H9 (cell line): ENCODE data around the gene FNDC3A. TPM values are rescaled to one million over a fixed set of nuclear protein-coding genes. Genes with fewer than 3 reads are reported as not detected.

ENCODE experiments used
- DNase-seq: peaks from one replicate; pipeline ENCODE4 v3.0.0-alpha.2; 2017
- H2AFZ ChIP-seq: one replicate; pipeline ENCODE4 v1.6.1; 2013; ENCODE audit warnings: mild to moderate bottlenecking, low read length, control low read depth, moderate library complexity
- H2AK5ac ChIP-seq: 2 replicates; pipeline ENCODE4 v1.6.1; 2013; ENCODE audit warnings: low read length, control low read depth, mixed read lengths; ENCODE audit not compliant: insufficient read length
- H2BK120ac ChIP-seq: one replicate; pipeline ENCODE4 v1.6.1; 2013; ENCODE audit warnings: low read depth, mild to moderate bottlenecking, low read length, control low read depth, inconsistent platforms; ENCODE audit not compliant: poor library complexity, severe bottlenecking
- H2BK12ac ChIP-seq: 2 replicates; pipeline ENCODE4 v1.6.1; 2013; ENCODE audit warnings: low read length, control low read depth, mixed read lengths, low read depth; ENCODE audit not compliant: insufficient read length
- H2BK15ac ChIP-seq: 2 replicates; pipeline ENCODE4 v1.6.1; 2013; ENCODE audit warnings: low read depth, low read length, control low read depth
- H2BK20ac ChIP-seq: one replicate; pipeline ENCODE4 v1.6.1; 2013; ENCODE audit warnings: low read depth, mild to moderate bottlenecking, low read length, control low read depth, inconsistent platforms; ENCODE audit not compliant: poor library complexity, severe bottlenecking
- H2BK5ac ChIP-seq: 2 replicates; pipeline ENCODE4 v1.6.1; 2013; ENCODE audit warnings: low read length, control low read depth, mixed read lengths; ENCODE audit not compliant: insufficient read length
- H3K14ac ChIP-seq: 2 replicates; pipeline ENCODE4 v1.6.1; 2013; ENCODE audit warnings: low read length, control low read depth; ENCODE audit not compliant: insufficient read depth
- H3K18ac ChIP-seq: 2 replicates; pipeline ENCODE4 v1.6.1; 2013; ENCODE audit warnings: low read depth, mild to moderate bottlenecking, mixed read lengths, low read length, control low read depth; ENCODE audit not compliant: insufficient read length
- H3K23ac ChIP-seq: 2 replicates; pipeline ENCODE4 v1.6.1; 2013; ENCODE audit warnings: low read length, control low read depth, mixed read lengths, low read depth; ENCODE audit not compliant: insufficient read length
- H3K23me2 ChIP-seq: 2 replicates; pipeline ENCODE4 v1.6.1; 2013; ENCODE audit warnings: low read depth, mild to moderate bottlenecking, mixed read lengths, low read length, control low read depth; ENCODE audit not compliant: insufficient read length, poor library complexity, severe bottlenecking
- H3K27ac ChIP-seq: 2 replicates; pipeline ENCODE4 v1.5.1; 2013; ENCODE audit warnings: low read length, control low read depth, mixed read lengths, low read depth; ENCODE audit not compliant: insufficient read length
- H3K27me3 ChIP-seq: 2 replicates; pipeline ENCODE4 v1.6.1; 2013; ENCODE audit warnings: low read length, control low read depth, inconsistent platforms; ENCODE audit not compliant: insufficient read depth
- H3K4ac ChIP-seq: 2 replicates; pipeline ENCODE4 v1.6.1; 2013; ENCODE audit warnings: low read depth, mild to moderate bottlenecking, control low read depth, inconsistent platforms, low read length, moderate library complexity
- H3K4me1 ChIP-seq: 2 replicates; pipeline ENCODE4 v1.6.1; 2013; ENCODE audit warnings: low read length, control low read depth, inconsistent platforms; ENCODE audit not compliant: insufficient read depth
- H3K4me2 ChIP-seq: 2 replicates; pipeline ENCODE4 v1.6.1; 2013; ENCODE audit warnings: low read length, control low read depth, mixed read lengths; ENCODE audit not compliant: insufficient read length, insufficient read depth
- H3K56ac ChIP-seq: 2 replicates; pipeline ENCODE4 v1.6.1; 2013; ENCODE audit warnings: low read depth, mild to moderate bottlenecking, mixed read lengths, low read length, control low read depth; ENCODE audit not compliant: insufficient read length
- H3K79me1 ChIP-seq: 2 replicates; pipeline ENCODE4 v1.6.1; 2013; ENCODE audit warnings: low read depth, mild to moderate bottlenecking, moderate library complexity, low read length, control low read depth, inconsistent platforms; ENCODE audit not compliant: insufficient read depth, poor library complexity, severe bottlenecking
- H3K79me2 ChIP-seq: 2 replicates; pipeline ENCODE4 v1.6.1; 2013; ENCODE audit warnings: low read length, control low read depth, inconsistent platforms; ENCODE audit not compliant: insufficient read depth
- H3K9ac ChIP-seq: 2 replicates; pipeline ENCODE4 v1.6.1; 2013; ENCODE audit warnings: low read length, control low read depth, mixed read lengths; ENCODE audit not compliant: insufficient read length; ENCODE audit errors: extremely low read depth
- H3K9me3 ChIP-seq: one replicate; pipeline ENCODE4 v1.6.1; 2013; ENCODE audit warnings: low read depth, low read length, inconsistent platforms; ENCODE audit not compliant: control insufficient read depth
- H3T11ph ChIP-seq: one replicate; pipeline ENCODE4 v1.6.1; 2013; ENCODE audit warnings: mild to moderate bottlenecking, low read length, control low read depth, inconsistent platforms
- H4K20me1 ChIP-seq: one replicate; pipeline ENCODE4 v1.6.1; 2013; ENCODE audit not compliant: control insufficient read depth, insufficient read length, insufficient read depth
- H4K5ac ChIP-seq: 2 replicates; pipeline ENCODE4 v1.6.1; 2013; ENCODE audit warnings: low read depth, mild to moderate bottlenecking, mixed read lengths, low read length, control low read depth; ENCODE audit not compliant: insufficient read length
- H4K8ac ChIP-seq: replicated peaks from 2 replicates; pipeline ENCODE4 v1.6.1; 2013; ENCODE audit warnings: low read length, control low read depth, mixed read lengths, low read depth; ENCODE audit not compliant: insufficient read length
- H4K91ac ChIP-seq: 2 replicates; pipeline ENCODE4 v1.6.1; 2013; ENCODE audit warnings: low read depth, mild to moderate bottlenecking, moderate library complexity, mixed read lengths, low read length, control low read depth; ENCODE audit not compliant: insufficient read length
- H3K27ac Mint-ChIP-seq, 3 experiments: 2 replicates in 2 of 3; 3 replicates in 1 of 3; pipeline ENCODE4 v1.8.0; 2020 to 2021; ENCODE audit warnings: mixed read lengths in 3 of 3, mild to moderate bottlenecking in 1 of 3, moderate library complexity in 1 of 3
- H3K27me3 Mint-ChIP-seq: 2 replicates; pipeline ENCODE4 v1.8.0; 2021; ENCODE audit warnings: low read depth, mild to moderate bottlenecking, moderate library complexity, mixed read lengths
- H3K36me3 Mint-ChIP-seq, 3 experiments: 2 replicates in 2 of 3; 3 replicates in 1 of 3; pipeline ENCODE4 v1.8.0; 2020 to 2021; ENCODE audit warnings: low read depth in 3 of 3, mixed read lengths in 3 of 3; ENCODE audit not compliant: insufficient read depth in 1 of 3
- H3K4me1 Mint-ChIP-seq, 2 experiments: 2 replicates each; pipeline ENCODE4 v1.8.0; 2020; ENCODE audit warnings: mixed read lengths in 2 of 2
- H3K4me3 Mint-ChIP-seq, 2 experiments: 2 replicates in 1 of 2; 3 replicates in 1 of 2; pipeline ENCODE4 v1.8.0; 2020 to 2021; ENCODE audit warnings: mild to moderate bottlenecking in 2 of 2, mixed read lengths in 2 of 2, moderate library complexity in 1 of 2
- H3K9me3 Mint-ChIP-seq, 2 experiments: 2 replicates in 1 of 2; 3 replicates in 1 of 2; pipeline ENCODE4 v1.8.0; 2020; ENCODE audit warnings: mild to moderate bottlenecking in 2 of 2, mixed read lengths in 2 of 2, moderate library complexity in 1 of 2
- CTCF ChIP-seq: fragments of 200-600 bp; sonication (generic); conservative IDR thresholded peaks from 3 replicates; pipeline ENCODE4 v1.8.0; 2021; ENCODE audit warnings: antibody characterized with exemption, mild to moderate bottlenecking
- total RNA-seq: library from RNA; stranded (reverse); gene quantifications from 2 replicates; pipeline ENCODE4 v1.2.1, GENCODE V29; 2021

Gene FNDC3A
- total RNA-seq, 1 experiment from 2014 or later: 27.4 TPM

- no peaks in the 10 kb centered on the region for H3K27me3 Mint-ChIP-seq
- no peak for DNase-seq
- H3K27ac Mint-ChIP-seq: no peak overlapping the region
- no peak overlapping the region for H3K14ac ChIP-seq
- no peak overlapping the region for H3K4me3 Mint-ChIP-seq
- H4K8ac ChIP-seq: no peak overlapping the region
- no peaks in the 10 kb centered on the region for H3K23me2 ChIP-seq
- no peak overlapping the region for H2BK12ac ChIP-seq
- H4K20me1 ChIP-seq: no peaks in the 10 kb centered on the region
- H3K4me1 ChIP-seq: no peaks in the 10 kb centered on the region
- H3K9me3 ChIP-seq: no peaks in the 10 kb centered on the region
- H2BK120ac ChIP-seq: no peak overlapping the region
- no peak overlapping the region for H2AFZ ChIP-seq
- H3K4me1 Mint-ChIP-seq: no peaks in the 10 kb centered on the region
- H3K23ac ChIP-seq: no peak overlapping the region
- no peak overlapping the region for H2BK20ac ChIP-seq
- H2BK5ac ChIP-seq: no peak overlapping the region
- H3K79me1 ChIP-seq: no peaks in the 10 kb centered on the region
- no peaks in the 10 kb centered on the region for H3K27me3 ChIP-seq
- no peak overlapping the region for H2AK5ac ChIP-seq
- no peak overlapping the region for H4K91ac ChIP-seq
- H2BK15ac ChIP-seq: no peak overlapping the region
- no peak overlapping the region for H3K56ac ChIP-seq
- no peak overlapping the region for H3K27ac ChIP-seq
- H3K18ac ChIP-seq: no peak overlapping the region
- no peak for TF ChIP-seq CTCF
- H3K4ac ChIP-seq: no peak overlapping the region
- no peak overlapping the region for H3K9ac ChIP-seq
- H3K79me2 ChIP-seq: no peaks in the 10 kb centered on the region
- no peak overlapping the region for H3K4me2 ChIP-seq
- peaks cover 1 to 23% (median 14%) of the 10 kb centered on the region in 3 experiments; a peak in 5 of 7 replicates for H3K36me3 Mint-ChIP-seq
- H3T11ph ChIP-seq: no peak overlapping the region
- no peaks in the 10 kb centered on the region for H3K9me3 Mint-ChIP-seq
- no peak overlapping the region for H4K5ac ChIP-seq
Observed at GRCh38 chr13:49171359-49171758, 195.6 kb downstream of the FNDC3A start.
